GM12878 (cell line): ENCODE measurements around the gene TIGD4. TPM values are rescaled to one million over a fixed set of nuclear protein-coding genes. Genes with fewer than 3 reads are reported as not detected.

ENCODE experiments used
- ATAC-seq: fragments of 200-7000 bp; cut with Tn5 transposase; 3 replicates; pipeline ENCODE4 v1.9.1; 2020; ENCODE audit warnings: mild to moderate bottlenecking, moderate library complexity
- BruUV-seq: library from RNA; stranded (reverse); fragments of 400-500 nt; replicated peaks from 2 replicates; lab custom pipeline; 2021; lab: Mats Ljungman, UMichigan
- CTCF ChIA-PET: fragments of 300-600 bp; sonication (Branson Sonifier 250); formaldehyde crosslinking; extraction: SDS; loops from one replicate; lab custom pipeline; 2021; ENCODE audit warnings: inconsistent platforms; lab: Yijun Ruan, JAX
- POLR2A ChIA-PET: fragments of 350-600 bp; formaldehyde crosslinking; extraction: SDS; loops from one replicate; lab custom pipeline; 2021; ENCODE audit warnings: inconsistent platforms; lab: Charles Lee
- RAD21 ChIA-PET: fragments of 300-600 bp; sonication (Branson Sonifier 250); formaldehyde crosslinking; loops from one replicate; lab custom pipeline; 2023; ENCODE audit warnings: antibody characterized with exemption; ENCODE audit not compliant: unreplicated experiment; lab: Charles Lee
- SMC1A ChIA-PET: fragments of 300-600 bp; sonication (Branson Sonifier 250); formaldehyde crosslinking; loops from one replicate; lab custom pipeline; 2023; ENCODE audit not compliant: unreplicated experiment, uncharacterized antibody; lab: Charles Lee
- DNase-seq: peaks from one replicate; pipeline ENCODE4 v3.0.0-alpha.2; 2011; ENCODE audit warnings: low read depth, low spot score
- FAIRE-seq: peaks from 3 replicates; lab custom pipeline; 2011; peaks lifted over from hg19 to GRCh38; lab: Jason Lieb, UNC
- H2AFZ ChIP-seq: 2 replicates; pipeline ENCODE4 v1.6.0; 2011; ENCODE audit warnings: low read depth, low read length, control low read depth; ENCODE audit not compliant: control insufficient read depth
- H3K27ac ChIP-seq: 2 replicates; pipeline ENCODE4 v1.5.1; 2011; ENCODE audit warnings: control low read depth; ENCODE audit not compliant: control insufficient read depth, insufficient read depth
- H3K27me3 ChIP-seq, 2 experiments: replicated peaks in 1 of 2; 2 replicates each; pipeline versions ENCODE4 v1.6.0 to v1.6.1; 2011; ENCODE audit warnings: low read length in 1 of 2; ENCODE audit not compliant: control insufficient read depth in 2 of 2, insufficient read depth in 2 of 2
- H3K36me3 ChIP-seq, 2 experiments: 2 replicates each; pipeline ENCODE4 v1.5.1; 2011; ENCODE audit warnings: low read length in 1 of 2; ENCODE audit not compliant: control insufficient read depth in 2 of 2, insufficient read depth in 2 of 2
- H3K4me1 ChIP-seq: 2 replicates; pipeline ENCODE4 v1.6.1; 2011; ENCODE audit warnings: mild to moderate bottlenecking, low read length, moderate library complexity, mixed read lengths; ENCODE audit not compliant: control insufficient read depth, insufficient read depth
- H3K4me2 ChIP-seq: 2 replicates; pipeline ENCODE4 v1.6.0; 2011; ENCODE audit warnings: control low read depth; ENCODE audit not compliant: control insufficient read depth, insufficient read depth
- H3K4me3 ChIP-seq: fragments of 200-600 bp; sonication (generic); 2 replicates; pipeline ENCODE4 v1.5.1; 2016
- H3K79me2 ChIP-seq: 2 replicates; pipeline ENCODE4 v1.6.0; 2011; ENCODE audit warnings: low read length; ENCODE audit not compliant: control insufficient read depth, insufficient read depth
- H3K9ac ChIP-seq: 2 replicates; pipeline ENCODE4 v1.8.0; 2011; ENCODE audit warnings: low read length, control low read depth, mixed read lengths; ENCODE audit not compliant: control insufficient read depth, insufficient read depth
- H3K9me3 ChIP-seq: replicated peaks from 3 replicates; pipeline ENCODE4 v1.5.1; 2011; ENCODE audit warnings: mild to moderate bottlenecking, low read length; ENCODE audit not compliant: control insufficient read depth, insufficient read depth
- H4K20me1 ChIP-seq: 2 replicates; pipeline ENCODE4 v1.6.0; 2011; ENCODE audit not compliant: control insufficient read depth, insufficient read depth
- ATF2 ChIP-seq: IDR thresholded peaks from 2 replicates; pipeline ENCODE4 v1.6.1; 2012; ENCODE audit warnings: low read length, inconsistent platforms
- BCL11A ChIP-seq: IDR thresholded peaks from 2 replicates; pipeline ENCODE4 v1.6.1; 2011; ENCODE audit warnings: low read depth, low read length
- CBX5 ChIP-seq: sonication (generic); IDR thresholded peaks from 2 replicates; pipeline ENCODE4 v1.6.1; 2016; ENCODE audit warnings: low read depth, moderate library complexity, mild to moderate bottlenecking, inconsistent platforms
- CHD1 ChIP-seq: IDR thresholded peaks from 2 replicates; pipeline ENCODE4 v1.6.1; 2012; ENCODE audit warnings: low read depth, low read length, improper control_type of control experiment
- CREM ChIP-seq: IDR thresholded peaks from 2 replicates; pipeline ENCODE4 v1.6.1; 2014; ENCODE audit warnings: antibody characterized with exemption, low read depth
- DPF2 ChIP-seq: fragments of 450-650 bp; IDR thresholded peaks from 2 replicates; pipeline ENCODE4 v1.6.1; 2017; ENCODE audit warnings: mild to moderate bottlenecking
- FOS ChIP-seq: IDR thresholded peaks from 3 replicates; pipeline ENCODE4 v1.6.1; 2011; ENCODE audit warnings: borderline replicate concordance; ENCODE audit not compliant: insufficient read length; ENCODE audit errors: extremely low read depth
- IKZF1 ChIP-seq: fragments of 450-650 bp; conservative IDR thresholded peaks from 2 replicates; pipeline ENCODE4 v1.6.1; 2017; ENCODE audit warnings: antibody characterized with exemption, mild to moderate bottlenecking
- JUNB ChIP-seq: IDR thresholded peaks from 2 replicates; pipeline ENCODE4 v1.6.1; 2016; ENCODE audit warnings: antibody characterized with exemption, mild to moderate bottlenecking
- LARP7 ChIP-seq: fragments of 450-650 bp; IDR thresholded peaks from 2 replicates; pipeline ENCODE4 v1.6.1; 2017; ENCODE audit warnings: mild to moderate bottlenecking
- MTA3 ChIP-seq: IDR thresholded peaks from 2 replicates; pipeline ENCODE4 v1.6.1; 2012; ENCODE audit warnings: low read length, inconsistent platforms, borderline replicate concordance
- SIX5 ChIP-seq: IDR thresholded peaks from 2 replicates; pipeline ENCODE4 v1.6.1; 2011; ENCODE audit warnings: mild to moderate bottlenecking, low read depth, low read length, moderate library complexity; ENCODE audit not compliant: severe bottlenecking
- SMAD5 ChIP-seq: IDR thresholded peaks from 2 replicates; pipeline ENCODE4 v1.6.1; 2016; ENCODE audit warnings: antibody characterized with exemption, low read depth
- WRNIP1 ChIP-seq: IDR thresholded peaks from 2 replicates; pipeline ENCODE4 v1.6.1; 2011; ENCODE audit warnings: low read depth, low read length, improper control_type of control experiment, borderline replicate concordance
- ZBED1 ChIP-seq: IDR thresholded peaks from 2 replicates; pipeline ENCODE4 v1.6.1; 2016; ENCODE audit warnings: borderline replicate concordance
- ZSCAN29 ChIP-seq: fragments of 450-650 bp; IDR thresholded peaks from 2 replicates; pipeline ENCODE4 v1.6.1; 2017; ENCODE audit warnings: mild to moderate bottlenecking, moderate library complexity
- whole genome bisulfite sequencing: methylation state at CpG from one replicate; pipeline ENCODE4 v1.1.6; 2016; ENCODE audit warnings: low lambda C conversion rate; ENCODE audit not compliant: insufficient replicate concordance, insufficient coverage; ENCODE audit errors: missing lambda C conversion rate; 5-methylcytosine and 5-hydroxymethylcytosine counted together
- in situ Hi-C: fragments of 300-500 bp; cut with MboI; formaldehyde crosslinking; loops from 9 replicates; pipeline ENCODE4 v1.14.3; 2018; ENCODE audit warnings: mixed read lengths
- intact Hi-C: fragments of 100-400 bp; cut with micrococcal nuclease; formaldehyde crosslinking; loops from one replicate; pipeline ENCODE4 v1.14.2; 2022; ENCODE audit not compliant: unreplicated experiment
- polyA plus RNA-seq, 11 experiments: library from polyadenylated mRNA; depleted of rRNA in 4 of 11; unstranded in 6 of 11; stranded (reverse) in 5 of 11; fragments of >200 nt; fragmentation: Nextera tagmentation in 4 of 11; fragmentation: Illumina TruSeq in 1 of 11; extraction: Ambion mirVana in 4 of 11; extraction: Trizol in 1 of 11; gene quantifications; 1 replicate in 1 of 11; 2 replicates in 10 of 11; pipeline versions ENCODE4 v1.2.1 to v1.2.3, GENCODE V29; 2011 to 2016; ENCODE audit warnings: inconsistent platforms in 2 of 11, missing spikeins in 2 of 11, low read depth in 1 of 11
- total RNA-seq, 4 experiments: library from RNA; depleted of rRNA in 3 of 4; stranded (reverse); fragments of >200 nt in 3 of 4; fragmentation: Illumina TruSeq in 1 of 4; extraction: Trizol in 1 of 4; gene quantifications; 2 replicates each; pipeline versions ENCODE4 v1.2.1 to v1.2.3, GENCODE V29; 2013 to 2021

Gene TIGD4
- total and polyA plus RNA-seq, 10 of the 15 experiments (the other 5 are each of a cell fraction or from before 2014, with no cell fraction given), result 0.20 to 1.6 (median 0.48) TPM

- Histone ChIP-seq H3K36me3 (no peaks in the 10 kb centered on the region), H3K9me3 (no peaks in the 10 kb centered on the region), H3K27ac (peak overlapping the region; percentile 87), H2AFZ (peak overlapping the region; percentile 98), H3K4me2 (peak overlapping the region; percentile 70), H3K27me3 (no peaks in the 10 kb centered on the region), H4K20me1 (no peaks in the 10 kb centered on the region), H3K9ac (peak overlapping the region; percentile 81), H3K4me3 (peak overlapping the region; percentile 91), H3K4me1 (peaks cover 5% of the 10 kb centered on the region), H3K79me2 (peaks cover 26% of the 10 kb centered on the region)
- no peak for DNase-seq
- ATAC-seq, result peak; percentile 55
- TF ChIP-seq CREM, result 0 out of 2 replicates have a peak, but pooled peaks have one; percentile 12
- TF ChIP-seq CBX5, result no peak
- 0 out of 2 replicates have a peak, but pooled peaks have one; percentile 21 for TF ChIP-seq LARP7
- POLR2A ChIA-PET, result interaction anchor here (1.2 to 1.5 kb wide), 2 partner anchors 9 to 81 kb away, joined by 3 to 5 read pairs; no protein-coding TSS in a partner anchor
- CTCF ChIA-PET, result interaction anchor here (0.6 to 3.4 kb wide), 24 partner anchors 9 to 370 kb away, joined by 3 to 23 read pairs (median 5); partner anchors contain the start of gene TMEM154
- 1% methylated on average over 30 of the region's 30 CpGs for WGBS
- RAD21 ChIA-PET, result interaction anchor here (0.6 to 2.3 kb wide), 24 partner anchors 9 to 393 kb away, joined by 3 to 8 read pairs (median 4); no protein-coding TSS in a partner anchor
- in situ Hi-C loops, result loop anchor here (25.0 kb wide), 1 partner anchor 1667 kb away; no protein-coding TSS in a partner anchor
- FAIRE-seq, result no peak
- intact Hi-C loops, result loop anchor here (5.0 kb wide), 1 partner anchor 137 kb away; no protein-coding TSS in a partner anchor
- SMC1A ChIA-PET, result interaction anchor here (0.7 to 2.7 kb wide), 30 partner anchors 8 to 740 kb away, joined by 3 to 18 read pairs (median 4); partner anchors contain the start of gene FBXW7
- TSS peak; percentile 79 for BruUV-seq
Observed at GRCh38 chr4:152778656-152779512, 646 bp downstream of the TIGD4 start.

- no peak for ATAC-seq
- intact Hi-C loops (loop anchor here (5.0 kb wide), 1 partner anchor 135 kb away; no protein-coding TSS in a partner anchor), in situ Hi-C loops (loop anchor here (25.0 kb wide), 1 partner anchor 1665 kb away; no protein-coding TSS in a partner anchor)
- no peak for DNase-seq
- Histone ChIP-seq H3K4me3 (no peak overlapping the region), H3K9ac (no peak overlapping the region), H3K27me3 (no peaks in the 10 kb centered on the region), H3K27ac (no peak overlapping the region), H2AFZ (no peak overlapping the region), H3K4me1 (peaks cover 5% of the 10 kb centered on the region), H3K79me2 (peaks cover 20% of the 10 kb centered on the region), H3K36me3 (no peaks in the 10 kb centered on the region), H4K20me1 (no peaks in the 10 kb centered on the region), H3K4me2 (no peak overlapping the region), H3K9me3 (no peaks in the 10 kb centered on the region)
- SMC1A ChIA-PET, result interaction anchor here (1.0 to 2.7 kb wide), 8 partner anchors 7 to 350 kb away, joined by 3 to 18 read pairs (median 5); no protein-coding TSS in a partner anchor
- CTCF ChIA-PET, result interaction anchor here (2.0 to 3.4 kb wide), 7 partner anchors 8 to 349 kb away, joined by 8 to 23 read pairs (median 15); no protein-coding TSS in a partner anchor
- no TSS peak for BruUV-seq
- RAD21 ChIA-PET, result interaction anchor here (0.6 to 2.3 kb wide), 5 partner anchors 14 to 350 kb away, joined by 3 to 8 read pairs (median 5); no protein-coding TSS in a partner anchor
- POLR2A ChIA-PET, result no interaction called here
- no peak for FAIRE-seq
- WGBS, result 100% methylated on average over 1 of the region's 1 CpG
- no peak for TF ChIP-seq ZBED1
- TF ChIP-seq ATF2, result no peak
- TF ChIP-seq ZSCAN29, result no peak
- no peak for TF ChIP-seq WRNIP1
- TF ChIP-seq IKZF1, result no peak
- no peak for TF ChIP-seq JUNB
- no peak for TF ChIP-seq CHD1
- TF ChIP-seq DPF2, result no peak
- no peak for TF ChIP-seq SMAD5
- no peak for TF ChIP-seq SIX5
- no peak for TF ChIP-seq BCL11A
- no peak for TF ChIP-seq MTA3
- TF ChIP-seq FOS, result no peak
Observed at GRCh38 chr4:152777488-152777887, 2.0 kb downstream of the TIGD4 start.
